GM19193 (cell line): ENCODE measurements around the gene CIBAR2.

Experiments
- POLR2A ChIP-seq: IDR thresholded peaks from 4 replicates; pipeline ENCODE4 v1.6.1; 2011; ENCODE audit not compliant: insufficient read depth, insufficient read length; ENCODE audit errors: extremely low read depth

Gene CIBAR2

DNA sequence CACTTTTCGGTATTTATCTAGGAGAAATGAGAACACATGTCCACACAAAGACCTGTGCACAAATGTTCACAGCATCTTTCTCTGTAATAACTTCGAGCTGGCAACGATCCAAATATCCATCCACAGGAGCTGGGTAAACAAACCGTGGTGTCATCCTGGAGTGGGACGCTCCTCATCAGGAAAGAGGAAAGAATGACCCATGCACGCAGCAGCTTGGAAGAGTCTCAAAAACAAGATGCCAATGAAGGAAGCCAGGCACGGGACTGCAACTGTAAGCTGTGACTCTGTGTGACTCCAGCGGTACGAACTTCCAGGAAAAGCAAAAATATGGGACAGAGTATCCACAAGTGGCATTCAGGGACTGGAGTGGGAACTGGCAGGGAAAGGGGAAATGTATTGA lies 36.7 kb upstream of the CIBAR2 start:
- TF ChIP-seq POLR2A, result no peak

DNA sequence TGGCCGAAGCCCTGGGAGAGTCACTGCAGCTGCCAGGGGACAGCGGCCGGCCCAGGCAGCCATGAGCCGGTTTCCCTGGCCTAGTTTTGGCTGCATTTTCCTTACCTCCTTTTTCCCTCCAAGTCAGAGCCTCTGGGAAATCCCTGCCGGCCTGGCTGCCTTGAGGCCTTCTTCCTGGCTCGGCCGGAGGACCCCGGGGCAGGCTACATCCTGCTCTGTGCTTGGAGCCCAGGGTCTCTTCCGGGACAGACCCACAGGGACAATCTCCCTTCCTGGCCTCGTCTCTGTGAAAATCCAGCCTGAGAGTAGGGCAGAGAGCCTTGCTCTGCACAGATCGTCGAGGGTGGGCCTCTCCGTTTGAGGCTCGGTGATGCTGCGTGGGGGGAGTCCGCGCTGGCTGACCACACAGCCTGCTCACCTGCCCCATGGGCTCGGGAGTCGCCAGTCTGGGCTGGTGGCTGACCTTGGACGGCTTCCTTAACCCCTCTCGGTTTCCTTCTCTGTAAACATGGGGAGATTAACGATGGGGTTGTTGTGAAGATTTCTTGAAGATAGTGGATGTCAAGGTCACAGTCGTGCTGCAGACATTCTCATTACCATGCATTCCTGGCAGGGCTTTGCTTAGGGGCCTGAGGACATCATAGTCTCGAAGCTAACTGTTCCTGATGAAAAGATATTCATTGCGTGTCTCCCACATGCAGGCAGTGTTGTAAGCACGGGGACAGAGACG lies 34.8 kb upstream of the CIBAR2 start:
- no peak for TF ChIP-seq POLR2A

DNA sequence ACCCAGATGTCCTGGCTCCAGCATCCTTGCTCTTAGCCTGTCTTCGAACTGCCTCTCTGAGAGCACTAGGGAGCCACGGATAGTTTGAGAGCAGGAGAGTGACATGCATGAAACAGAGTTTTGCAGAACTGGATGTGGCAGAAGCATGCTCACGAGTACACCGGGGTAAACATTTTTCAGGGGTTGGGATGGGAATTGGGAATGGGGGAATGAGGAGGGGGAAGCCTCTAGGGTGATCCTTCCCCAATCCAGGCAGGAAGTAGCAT lies 34.2 kb upstream of the CIBAR2 start:
- TF ChIP-seq POLR2A, result no peak

DNA sequence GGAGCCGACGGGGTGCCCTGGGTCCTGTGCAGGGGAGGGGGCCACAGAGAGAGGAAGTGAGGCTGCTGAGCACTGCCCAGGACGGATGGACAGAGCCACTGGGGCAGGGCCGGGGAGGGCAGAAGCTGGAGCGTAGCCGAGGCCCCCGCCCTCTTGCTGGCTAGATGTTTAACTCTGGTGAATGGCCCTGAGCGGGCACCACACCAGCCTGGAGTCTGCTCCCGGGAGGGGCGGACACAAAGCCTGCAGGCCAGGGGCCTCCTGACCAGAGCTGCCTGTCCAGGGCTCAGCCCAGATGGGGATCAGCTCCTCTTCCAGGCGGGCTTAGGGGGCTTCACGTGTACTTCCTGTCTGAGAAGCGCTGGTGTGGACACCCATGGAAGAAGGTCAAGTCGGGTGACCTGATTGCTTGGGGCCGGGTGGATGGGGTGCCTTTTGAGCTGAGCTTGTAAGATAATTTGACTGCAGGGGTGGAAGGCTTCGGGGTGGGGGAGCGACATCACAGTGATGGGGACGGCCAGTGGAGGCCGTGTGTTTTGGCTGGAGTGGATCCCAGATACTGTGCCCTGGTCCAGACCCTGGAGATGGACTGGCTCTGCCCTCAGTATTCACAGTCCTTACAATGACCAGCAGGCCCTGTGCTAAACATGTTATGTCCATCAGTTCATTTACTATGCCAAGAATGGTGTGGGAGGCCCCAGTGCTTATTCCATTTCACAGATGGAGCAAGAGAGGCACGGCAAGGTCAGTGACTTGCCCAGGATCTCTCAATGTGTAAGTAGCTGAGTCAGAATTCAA lies 33.7 kb upstream of the CIBAR2 start:
- TF ChIP-seq POLR2A, result no peak

DNA sequence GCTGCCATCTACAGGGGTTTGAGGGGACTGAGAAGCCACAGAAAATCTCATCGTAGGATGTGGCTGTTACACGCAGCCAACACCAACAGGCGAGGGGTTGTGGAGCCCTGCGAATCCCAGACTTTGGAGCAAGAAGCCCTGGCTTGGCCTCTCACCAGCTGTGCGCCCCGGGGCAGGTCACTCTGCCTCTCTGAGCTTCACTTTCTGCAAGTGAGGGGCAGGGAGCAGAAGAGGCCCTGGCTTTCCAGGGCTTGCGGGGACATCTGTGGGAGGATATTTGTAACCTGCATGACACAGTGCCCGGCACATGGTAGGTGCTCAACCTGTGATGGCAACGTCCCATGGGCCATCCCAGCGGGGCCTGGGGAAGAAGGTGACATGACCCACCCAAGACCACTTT lies 32.9 kb upstream of the CIBAR2 start:
- no peak for TF ChIP-seq POLR2A

DNA sequence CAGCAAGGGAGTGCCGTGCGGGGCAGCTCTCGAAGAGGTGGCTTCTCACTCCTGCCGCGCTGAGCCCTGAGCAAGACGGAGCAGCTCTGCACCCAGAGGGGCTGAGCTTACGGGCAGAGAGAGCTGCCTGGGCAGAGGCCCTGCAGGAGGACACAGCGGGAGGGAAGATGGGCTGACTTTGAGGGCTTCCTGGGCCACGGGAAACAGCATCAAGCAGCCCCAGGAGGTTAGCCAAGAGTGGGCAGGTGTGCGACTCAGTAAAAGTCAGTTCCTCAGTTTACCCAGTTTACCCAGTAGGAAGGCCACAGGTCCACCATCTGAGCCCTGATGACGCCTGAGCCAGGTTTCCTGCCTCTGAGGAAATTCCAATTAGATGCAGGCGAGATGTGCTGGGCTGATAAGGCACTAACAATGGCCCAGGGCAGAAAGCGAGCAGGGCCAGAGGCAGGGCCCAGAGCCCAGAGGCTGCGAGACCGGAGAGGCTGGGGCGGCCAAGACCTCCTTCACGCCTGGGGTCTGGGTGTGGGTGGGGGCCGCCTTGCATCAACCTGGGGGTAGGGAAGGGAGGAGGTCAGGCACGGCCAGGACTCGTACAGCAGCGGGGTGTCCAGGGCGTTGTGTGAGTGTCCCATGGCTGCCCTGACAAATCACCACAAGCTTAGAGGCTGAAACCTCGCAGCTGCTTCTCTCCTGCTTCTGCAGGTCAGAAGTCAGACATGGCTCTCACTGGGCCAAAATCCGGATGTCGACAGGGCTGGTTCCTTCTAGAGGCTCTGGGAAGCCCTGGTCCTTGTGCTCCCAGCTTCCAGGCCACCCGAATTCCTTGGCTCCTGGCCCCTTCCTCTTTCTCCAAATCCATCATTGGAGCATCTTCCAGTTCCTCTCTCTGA lies 32.0 kb upstream of the CIBAR2 start:
- TF ChIP-seq POLR2A, result no peak

DNA sequence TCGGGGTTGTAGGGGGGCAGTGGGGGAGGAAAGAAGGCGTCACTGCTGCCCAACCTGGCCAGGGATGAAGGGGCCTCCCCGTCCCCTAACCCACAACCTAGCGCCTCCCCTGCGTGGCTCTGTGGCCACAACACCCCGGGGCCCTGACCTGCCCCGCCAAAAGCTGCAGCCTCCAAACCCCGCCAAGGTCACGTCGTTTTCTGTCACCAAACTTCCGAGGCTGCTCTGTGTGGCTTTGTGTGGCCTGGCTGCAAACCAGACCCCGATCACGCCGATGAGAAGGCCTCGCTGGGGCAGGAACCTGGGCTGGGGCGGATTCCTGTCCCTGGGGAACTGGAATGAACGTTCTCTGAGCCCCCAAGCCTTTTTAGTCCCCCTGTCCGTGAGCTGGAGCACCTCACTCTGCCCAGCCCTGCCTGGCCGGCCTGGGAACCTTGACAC lies 30.5 kb upstream of the CIBAR2 start:
- TF ChIP-seq POLR2A, result no peak

DNA sequence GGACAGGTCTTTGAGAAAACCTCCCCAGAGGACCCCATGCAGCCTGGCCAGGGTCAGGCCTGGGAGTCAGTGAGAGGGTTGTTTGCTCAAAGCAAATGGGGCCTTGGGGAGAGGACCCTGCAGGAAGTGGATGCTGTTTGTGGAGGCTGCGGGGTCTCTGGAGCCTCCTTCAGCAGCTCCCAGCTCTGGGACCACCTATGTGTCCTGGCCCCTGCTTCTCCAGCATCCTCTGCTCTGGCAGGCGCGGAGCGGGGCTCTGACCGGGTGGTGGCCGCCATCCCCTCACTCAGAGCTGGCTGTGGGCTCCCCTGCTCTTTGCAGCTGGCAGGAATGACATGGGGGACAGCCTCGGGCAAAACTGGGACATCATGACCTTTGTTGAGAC lies 29.8 kb upstream of the CIBAR2 start:
- no peak for TF ChIP-seq POLR2A

DNA sequence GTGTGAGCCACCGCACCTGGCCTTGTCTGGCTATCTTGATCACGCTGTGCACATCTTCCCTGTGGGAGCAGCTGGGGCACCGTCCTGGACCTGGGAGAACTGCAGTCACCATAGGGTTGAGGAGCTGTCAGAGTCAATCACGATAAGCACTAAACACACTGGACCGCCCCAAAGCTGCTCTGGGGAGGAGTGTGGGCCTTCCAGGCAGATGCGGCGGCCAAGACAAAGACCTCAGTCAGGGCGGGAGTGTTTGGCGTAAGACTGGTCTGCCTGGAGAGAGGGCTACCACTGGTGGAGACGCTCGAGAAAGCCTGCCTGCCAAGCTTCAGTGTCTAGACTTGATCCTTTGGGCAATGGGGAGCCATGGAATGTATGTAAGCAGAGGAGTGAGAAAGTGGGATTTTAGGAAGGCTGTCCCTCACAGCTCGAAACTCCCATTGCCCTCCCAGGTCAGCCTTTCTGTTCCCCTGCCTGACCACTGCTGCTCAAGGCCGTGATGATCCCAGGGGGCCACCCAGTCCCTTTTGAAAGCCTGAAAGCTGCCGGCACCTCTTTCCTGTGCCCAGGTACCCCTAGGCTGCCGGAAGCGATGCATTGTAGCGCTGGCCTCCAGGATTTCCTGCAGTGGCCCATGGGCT lies 29.3 kb upstream of the CIBAR2 start:
- TF ChIP-seq POLR2A, result no peak

DNA sequence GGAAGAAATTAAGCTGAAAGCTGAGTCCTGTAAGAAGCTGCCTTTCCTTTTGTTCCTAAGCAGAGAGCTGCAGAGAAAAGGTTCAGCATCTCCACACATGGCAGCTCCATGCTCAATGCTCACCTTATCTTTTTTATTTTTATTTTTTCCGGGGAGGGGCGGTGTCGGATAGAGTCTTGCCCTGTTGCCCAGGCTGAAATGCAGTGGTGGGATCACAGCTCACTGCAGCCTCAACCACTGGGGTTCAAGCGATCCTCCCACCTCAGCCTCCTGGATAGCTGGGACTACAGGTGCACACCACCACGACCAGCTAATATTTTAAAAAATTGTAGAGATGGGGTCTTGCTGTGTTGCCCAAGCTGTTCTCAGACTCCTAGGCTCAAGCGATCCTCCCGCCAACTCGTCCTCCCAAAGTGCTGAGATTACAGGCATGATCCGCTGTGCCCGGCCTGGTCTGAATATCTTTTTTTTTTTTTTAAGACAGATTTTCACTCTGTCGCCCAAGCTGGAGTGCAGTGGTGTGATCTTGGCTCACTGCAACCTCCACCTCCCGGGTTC lies 28.3 kb upstream of the CIBAR2 start:
- TF ChIP-seq POLR2A, result no peak

DNA sequence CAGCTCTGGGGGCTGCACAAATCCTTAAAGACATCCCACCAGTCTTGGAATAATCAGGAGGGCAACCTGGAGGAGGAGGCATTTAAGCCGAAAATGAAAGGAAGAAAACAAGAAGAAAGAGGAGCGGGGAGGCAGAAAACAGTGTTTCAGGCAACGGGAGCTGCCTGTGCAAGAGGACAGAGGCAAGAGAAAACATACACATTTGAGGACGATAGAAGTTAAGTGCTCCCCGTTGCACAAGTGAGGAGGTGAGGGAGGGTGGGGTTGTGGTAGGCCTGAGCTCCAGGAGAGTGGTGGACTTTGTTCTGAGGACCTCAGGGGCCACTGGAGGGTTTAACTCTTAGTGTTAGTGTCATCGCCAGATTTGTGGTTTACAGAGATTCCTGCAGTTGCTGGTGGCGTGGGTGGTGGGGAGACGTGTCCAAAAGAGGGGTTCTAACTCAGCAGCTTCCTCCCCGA lies 27.6 kb upstream of the CIBAR2 start:
- TF ChIP-seq POLR2A, result no peak

DNA sequence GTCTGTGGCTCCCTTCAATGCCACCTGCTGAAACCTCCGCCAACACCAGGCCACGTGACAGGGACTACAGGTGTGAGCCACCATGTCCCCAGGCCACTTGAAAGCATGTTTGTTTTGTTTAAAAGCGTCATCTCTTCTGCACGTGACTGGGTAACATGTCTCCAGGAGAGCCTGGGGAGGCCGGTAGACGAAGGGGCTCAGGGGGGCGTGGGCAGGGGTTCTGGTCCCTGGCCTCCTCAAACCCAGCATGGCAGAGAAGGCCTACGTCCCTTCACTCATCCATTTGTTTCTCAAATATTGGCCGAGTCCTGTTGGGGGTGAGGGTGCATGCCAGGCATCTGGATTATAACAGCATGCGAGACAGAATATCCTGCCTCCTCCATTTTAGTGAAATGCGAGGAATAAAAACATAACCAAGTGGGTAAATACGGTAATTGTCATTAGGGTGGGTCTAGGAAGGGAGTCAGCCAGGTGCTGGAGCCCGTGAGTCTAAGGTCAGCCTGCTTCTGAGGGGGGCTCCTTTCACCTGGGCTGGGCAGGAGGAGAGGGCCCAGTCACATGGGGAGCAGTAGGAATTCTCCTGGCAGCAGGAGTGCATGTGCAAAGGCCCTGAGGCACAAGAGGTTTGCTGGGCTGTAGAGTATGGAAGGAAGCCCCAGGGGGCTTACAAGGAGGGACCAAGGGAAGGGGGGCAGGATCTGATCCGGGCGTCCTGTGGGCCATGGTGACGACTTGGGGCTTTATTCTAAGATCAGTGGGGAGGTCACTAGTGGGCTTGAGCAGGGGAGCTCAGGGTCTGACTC lies 26.8 kb upstream of the CIBAR2 start:
- no peak for TF ChIP-seq POLR2A

DNA sequence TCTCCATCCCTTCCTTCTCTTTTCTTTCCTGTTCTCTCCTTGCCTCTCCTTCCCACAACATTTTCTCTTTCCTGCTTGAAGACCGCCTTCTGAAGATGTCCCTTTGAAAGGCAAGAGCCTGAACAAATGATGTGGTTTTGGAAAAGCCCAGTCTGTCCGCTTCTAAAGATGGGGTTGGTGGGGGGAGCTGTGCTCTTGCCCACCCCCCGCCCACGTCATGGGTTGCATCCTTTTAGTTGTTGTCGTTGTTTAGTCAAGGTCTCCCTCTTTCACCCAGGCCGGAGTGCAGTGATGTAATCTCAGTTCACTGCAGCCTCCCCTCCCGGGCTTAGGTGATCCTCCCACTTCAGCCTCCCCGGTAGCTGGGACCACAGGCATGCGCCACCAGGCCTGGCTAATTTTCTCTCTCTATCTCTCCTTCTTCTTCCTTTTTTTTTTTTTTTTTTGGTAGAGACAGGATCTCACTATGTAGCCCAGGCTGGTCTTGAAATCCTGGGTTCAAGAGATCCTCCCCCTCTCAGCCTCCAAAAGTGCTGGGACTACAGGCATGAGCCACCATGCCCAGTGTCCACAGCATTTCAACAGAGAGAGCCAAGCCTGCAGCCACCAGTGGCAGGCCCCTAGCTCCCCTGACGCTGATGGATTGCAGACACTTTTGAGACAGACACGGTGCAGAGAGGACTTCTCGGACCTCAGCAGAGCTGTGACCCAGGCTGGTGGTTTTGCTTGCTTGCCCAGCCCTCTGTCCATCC lies 26.0 kb upstream of the CIBAR2 start:
- TF ChIP-seq POLR2A, result no peak
